Ishikawa (cell line): ENCODE measurements around the gene KCNMB2.

Experiments used
- CEBPB ChIP-seq: IDR thresholded peaks from 2 replicates; pipeline ENCODE4 v1.6.1; 2012
- EP300 ChIP-seq: IDR thresholded peaks from 2 replicates; pipeline ENCODE4 v1.6.1; 2012; ENCODE audit warnings: borderline replicate concordance
- TAF1 ChIP-seq: IDR thresholded peaks from 2 replicates; pipeline ENCODE4 v1.6.1; 2012; ENCODE audit warnings: low read depth, mild to moderate bottlenecking
- TF ChIP-seq, protein P1 (sequence below): IDR thresholded peaks from 2 replicates; pipeline ENCODE4 v1.6.1; 2012; ENCODE audit warnings: low read depth, mild to moderate bottlenecking
- TF ChIP-seq, protein P2 (sequence below): IDR thresholded peaks from 2 replicates; pipeline ENCODE4 v1.6.1; 2012
- TF ChIP-seq, protein P3 (sequence below): IDR thresholded peaks from 2 replicates; pipeline ENCODE4 v1.6.1; 2012

DNA sequence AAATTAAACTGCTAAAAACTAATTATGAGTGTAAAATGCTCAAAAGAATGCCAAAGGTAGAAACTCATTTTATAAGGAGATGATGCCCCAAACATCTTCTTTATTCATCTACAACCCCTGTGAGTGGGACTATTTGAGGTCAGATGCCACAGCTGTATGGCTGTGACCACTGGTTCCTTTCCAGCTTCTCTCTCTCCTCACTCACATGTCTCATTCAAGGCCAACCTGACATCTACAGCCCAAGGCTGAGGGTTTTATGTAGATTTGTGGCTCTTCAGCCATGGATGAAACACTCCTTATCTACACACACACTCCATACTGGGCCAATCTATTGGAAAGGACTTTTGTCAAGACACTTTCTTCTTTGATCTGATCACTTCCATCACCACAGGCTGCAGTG lies 231.3 kb downstream of the KCNMB2 start:
- TF ChIP-seq CEBPB = no peak
- TF ChIP-seq, protein P1, sequence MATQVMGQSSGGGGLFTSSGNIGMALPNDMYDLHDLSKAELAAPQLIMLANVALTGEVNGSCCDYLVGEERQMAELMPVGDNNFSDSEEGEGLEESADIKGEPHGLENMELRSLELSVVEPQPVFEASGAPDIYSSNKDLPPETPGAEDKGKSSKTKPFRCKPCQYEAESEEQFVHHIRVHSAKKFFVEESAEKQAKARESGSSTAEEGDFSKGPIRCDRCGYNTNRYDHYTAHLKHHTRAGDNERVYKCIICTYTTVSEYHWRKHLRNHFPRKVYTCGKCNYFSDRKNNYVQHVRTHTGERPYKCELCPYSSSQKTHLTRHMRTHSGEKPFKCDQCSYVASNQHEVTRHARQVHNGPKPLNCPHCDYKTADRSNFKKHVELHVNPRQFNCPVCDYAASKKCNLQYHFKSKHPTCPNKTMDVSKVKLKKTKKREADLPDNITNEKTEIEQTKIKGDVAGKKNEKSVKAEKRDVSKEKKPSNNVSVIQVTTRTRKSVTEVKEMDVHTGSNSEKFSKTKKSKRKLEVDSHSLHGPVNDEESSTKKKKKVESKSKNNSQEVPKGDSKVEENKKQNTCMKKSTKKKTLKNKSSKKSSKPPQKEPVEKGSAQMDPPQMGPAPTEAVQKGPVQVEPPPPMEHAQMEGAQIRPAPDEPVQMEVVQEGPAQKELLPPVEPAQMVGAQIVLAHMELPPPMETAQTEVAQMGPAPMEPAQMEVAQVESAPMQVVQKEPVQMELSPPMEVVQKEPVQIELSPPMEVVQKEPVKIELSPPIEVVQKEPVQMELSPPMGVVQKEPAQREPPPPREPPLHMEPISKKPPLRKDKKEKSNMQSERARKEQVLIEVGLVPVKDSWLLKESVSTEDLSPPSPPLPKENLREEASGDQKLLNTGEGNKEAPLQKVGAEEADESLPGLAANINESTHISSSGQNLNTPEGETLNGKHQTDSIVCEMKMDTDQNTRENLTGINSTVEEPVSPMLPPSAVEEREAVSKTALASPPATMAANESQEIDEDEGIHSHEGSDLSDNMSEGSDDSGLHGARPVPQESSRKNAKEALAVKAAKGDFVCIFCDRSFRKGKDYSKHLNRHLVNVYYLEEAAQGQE = no peak
- no peak for TF ChIP-seq TAF1
- TF ChIP-seq EP300 = no peak
- TF ChIP-seq, protein P2, sequence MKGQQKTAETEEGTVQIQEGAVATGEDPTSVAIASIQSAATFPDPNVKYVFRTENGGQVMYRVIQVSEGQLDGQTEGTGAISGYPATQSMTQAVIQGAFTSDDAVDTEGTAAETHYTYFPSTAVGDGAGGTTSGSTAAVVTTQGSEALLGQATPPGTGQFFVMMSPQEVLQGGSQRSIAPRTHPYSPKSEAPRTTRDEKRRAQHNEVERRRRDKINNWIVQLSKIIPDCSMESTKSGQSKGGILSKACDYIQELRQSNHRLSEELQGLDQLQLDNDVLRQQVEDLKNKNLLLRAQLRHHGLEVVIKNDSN = no peak
- TF ChIP-seq, protein P3, sequence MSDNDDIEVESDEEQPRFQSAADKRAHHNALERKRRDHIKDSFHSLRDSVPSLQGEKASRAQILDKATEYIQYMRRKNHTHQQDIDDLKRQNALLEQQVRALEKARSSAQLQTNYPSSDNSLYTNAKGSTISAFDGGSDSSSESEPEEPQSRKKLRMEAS = no peak
